Suprapubic skin (tissue), 3 donors: ENCODE measurements around the gene ASB10.

Source experiments
- POLR2AphosphoS5 ChIP-seq, 3 donors: sonication (generic); formaldehyde crosslinking; IDR thresholded peaks; one replicate each; pipeline ENCODE4 v1.6.1; 2017; ENCODE audit warnings: antibody characterized with exemption in 3 of 3
- TF ChIP-seq, protein P1 (sequence below), 2 donors: fragments of 200-600 bp in 1 of 2; fragments of 450-650 bp in 1 of 2; sonication (generic) in 1 of 2; IDR thresholded peaks; one replicate each; pipeline ENCODE4 v1.5.1; 2016 to 2019; ENCODE audit warnings: antibody characterized with exemption in 2 of 2, mild to moderate bottlenecking in 1 of 2, moderate library complexity in 1 of 2

- TF ChIP-seq, protein P1, sequence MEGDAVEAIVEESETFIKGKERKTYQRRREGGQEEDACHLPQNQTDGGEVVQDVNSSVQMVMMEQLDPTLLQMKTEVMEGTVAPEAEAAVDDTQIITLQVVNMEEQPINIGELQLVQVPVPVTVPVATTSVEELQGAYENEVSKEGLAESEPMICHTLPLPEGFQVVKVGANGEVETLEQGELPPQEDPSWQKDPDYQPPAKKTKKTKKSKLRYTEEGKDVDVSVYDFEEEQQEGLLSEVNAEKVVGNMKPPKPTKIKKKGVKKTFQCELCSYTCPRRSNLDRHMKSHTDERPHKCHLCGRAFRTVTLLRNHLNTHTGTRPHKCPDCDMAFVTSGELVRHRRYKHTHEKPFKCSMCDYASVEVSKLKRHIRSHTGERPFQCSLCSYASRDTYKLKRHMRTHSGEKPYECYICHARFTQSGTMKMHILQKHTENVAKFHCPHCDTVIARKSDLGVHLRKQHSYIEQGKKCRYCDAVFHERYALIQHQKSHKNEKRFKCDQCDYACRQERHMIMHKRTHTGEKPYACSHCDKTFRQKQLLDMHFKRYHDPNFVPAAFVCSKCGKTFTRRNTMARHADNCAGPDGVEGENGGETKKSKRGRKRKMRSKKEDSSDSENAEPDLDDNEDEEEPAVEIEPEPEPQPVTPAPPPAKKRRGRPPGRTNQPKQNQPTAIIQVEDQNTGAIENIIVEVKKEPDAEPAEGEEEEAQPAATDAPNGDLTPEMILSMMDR (IDR thresholded peaks at IDR 0.05): no peak
- TF ChIP-seq POLR2AphosphoS5 (IDR thresholded peaks at IDR 0.05): no peak
These were observed 5.0 kb upstream of the ASB10 start for GRCh38 chr7:151192002-151192539.
